HG03439 (cell line): ENCODE data around the gene PRKAG3.
A peak's percentile ranks its signal among the peaks of the same experiment; 100 is the strongest.

ENCODE experiments used
- ATAC-seq: cut with Tn5 transposase; IDR thresholded peaks from one replicate; pipeline ENCODE4 v1.9.1; 2021; ENCODE audit warnings: mild to moderate bottlenecking, moderate library complexity; ENCODE audit not compliant: unreplicated experiment

Gene PRKAG3

GRCh38 chr2:218831378-218831990, at the start of gene PRKAG3:
TSS of gene PRKAG3 (minus strand) at chr2:218831803.
- ATAC-seq, result no peak

GRCh38 chr2:218880859-218881594, 49.4 kb upstream of the PRKAG3 start:
- no peak for ATAC-seq

GRCh38 chr2:218880102-218880858, 48.7 kb upstream of the PRKAG3 start, which contains the start of gene WNT10A:
TSS of gene WNT10A (plus strand) at chr2:218880852. CDS start at chr2:218880996, 144 bp downstream.
- ATAC-seq, result peak; percentile 71

- no peak for ATAC-seq
Observed at GRCh38 chr2:218879776-218880101, 48.1 kb upstream of the PRKAG3 start.

GRCh38 chr2:218878926-218879761, 47.5 kb upstream of the PRKAG3 start:
- no peak for ATAC-seq

- ATAC-seq, result no peak
Observed at GRCh38 chr2:218878486-218878885, 46.9 kb upstream of the PRKAG3 start.

- ATAC-seq, result no peak
Observed at GRCh38 chr2:218877891-218878290, 46.3 kb upstream of the PRKAG3 start.

GRCh38 chr2:218877331-218877730, 45.7 kb upstream of the PRKAG3 start:
- no peak for ATAC-seq

- no peak for ATAC-seq
Observed at GRCh38 chr2:218876562-218877219, 45.1 kb upstream of the PRKAG3 start.

GRCh38 chr2:218875692-218876246, 44.2 kb upstream of the PRKAG3 start:
- no peak for ATAC-seq

- ATAC-seq, result no peak
Observed at GRCh38 chr2:218873359-218874194, 42.0 kb upstream of the PRKAG3 start.

- ATAC-seq, result no peak
Observed at GRCh38 chr2:218872645-218873358, 41.2 kb upstream of the PRKAG3 start.

GRCh38 chr2:218871345-218872302, 40.0 kb upstream of the PRKAG3 start:
- ATAC-seq, result no peak

- no peak for ATAC-seq
Observed at GRCh38 chr2:218870984-218871344, 39.4 kb upstream of the PRKAG3 start.

- ATAC-seq, result no peak
Observed at GRCh38 chr2:218869064-218869463, 37.5 kb upstream of the PRKAG3 start.

- no peak for ATAC-seq
Observed at GRCh38 chr2:218867900-218868299, 36.3 kb upstream of the PRKAG3 start.

GRCh38 chr2:218865999-218866398, 34.4 kb upstream of the PRKAG3 start:
- ATAC-seq, result no peak

GRCh38 chr2:218865396-218865795, 33.8 kb upstream of the PRKAG3 start:
- no peak for ATAC-seq
